ENCODE measurements around the gene NMRK2. TPM values are rescaled to one million over a fixed set of nuclear protein-coding genes. Genes with fewer than 3 reads are reported as not detected.

The NMRK2 gene
- total and polyA plus RNA-seq, 2 of the 13 experiments (the other 11 are each of a cell fraction or from before 2014, with no cell fraction given) = not detected

- TF ChIP-seq, protein P1, sequence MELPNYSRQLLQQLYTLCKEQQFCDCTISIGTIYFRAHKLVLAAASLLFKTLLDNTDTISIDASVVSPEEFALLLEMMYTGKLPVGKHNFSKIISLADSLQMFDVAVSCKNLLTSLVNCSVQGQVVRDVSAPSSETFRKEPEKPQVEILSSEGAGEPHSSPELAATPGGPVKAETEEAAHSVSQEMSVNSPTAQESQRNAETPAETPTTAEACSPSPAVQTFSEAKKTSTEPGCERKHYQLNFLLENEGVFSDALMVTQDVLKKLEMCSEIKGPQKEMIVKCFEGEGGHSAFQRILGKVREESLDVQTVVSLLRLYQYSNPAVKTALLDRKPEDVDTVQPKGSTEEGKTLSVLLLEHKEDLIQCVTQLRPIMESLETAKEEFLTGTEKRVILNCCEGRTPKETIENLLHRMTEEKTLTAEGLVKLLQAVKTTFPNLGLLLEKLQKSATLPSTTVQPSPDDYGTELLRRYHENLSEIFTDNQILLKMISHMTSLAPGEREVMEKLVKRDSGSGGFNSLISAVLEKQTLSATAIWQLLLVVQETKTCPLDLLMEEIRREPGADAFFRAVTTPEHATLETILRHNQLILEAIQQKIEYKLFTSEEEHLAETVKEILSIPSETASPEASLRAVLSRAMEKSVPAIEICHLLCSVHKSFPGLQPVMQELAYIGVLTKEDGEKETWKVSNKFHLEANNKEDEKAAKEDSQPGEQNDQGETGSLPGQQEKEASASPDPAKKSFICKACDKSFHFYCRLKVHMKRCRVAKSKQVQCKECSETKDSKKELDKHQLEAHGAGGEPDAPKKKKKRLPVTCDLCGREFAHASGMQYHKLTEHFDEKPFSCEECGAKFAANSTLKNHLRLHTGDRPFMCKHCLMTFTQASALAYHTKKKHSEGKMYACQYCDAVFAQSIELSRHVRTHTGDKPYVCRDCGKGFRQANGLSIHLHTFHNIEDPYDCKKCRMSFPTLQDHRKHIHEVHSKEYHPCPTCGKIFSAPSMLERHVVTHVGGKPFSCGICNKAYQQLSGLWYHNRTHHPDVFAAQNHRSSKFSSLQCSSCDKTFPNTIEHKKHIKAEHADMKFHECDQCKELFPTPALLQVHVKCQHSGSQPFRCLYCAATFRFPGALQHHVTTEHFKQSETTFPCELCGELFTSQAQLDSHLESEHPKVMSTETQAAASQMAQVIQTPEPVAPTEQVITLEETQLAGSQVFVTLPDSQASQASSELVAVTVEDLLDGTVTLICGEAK (IDR thresholded peaks at IDR 0.05) = no peak
- TF ChIP-seq, protein P1 (CRISPR knock-in tag; IDR thresholded peaks at IDR 0.05) = 0 out of 2 replicates have a peak, but pooled peaks have one; percentile 34
- TF ChIP-seq RBFOX2 (IDR thresholded peaks at IDR 0.05; ENCODE audit: low read depth, low read length) (no peak), ZNF543 (CRISPR knock-in tag; IDR thresholded peaks at IDR 0.05) (0 out of 2 replicates have a peak, but pooled peaks have one; percentile 38), ZNF615 (CRISPR knock-in tag; IDR thresholded peaks at IDR 0.05; ENCODE audit: borderline replicate concordance) (0 out of 2 replicates have a peak, but pooled peaks have one; percentile 42), GABPB1 (CRISPR knock-in tag; IDR thresholded peaks at IDR 0.05) (peak; percentile 28; the same call in 1 of the 2 replicates), REST (IDR thresholded peaks at IDR 0.05; ENCODE audit: borderline replicate concordance in 1 of 2, low read depth in 1 of 2, low read length in 2 of 2) (no peak), FOXK1 (CRISPR knock-in tag; IDR thresholded peaks at IDR 0.05; ENCODE audit: borderline replicate concordance, low read depth) (no peak), RBM39 (IDR thresholded peaks at IDR 0.05; ENCODE audit: low read depth, low read length, poor library complexity, severe bottlenecking) (no peak)
- TF ChIP-seq, protein P2, sequence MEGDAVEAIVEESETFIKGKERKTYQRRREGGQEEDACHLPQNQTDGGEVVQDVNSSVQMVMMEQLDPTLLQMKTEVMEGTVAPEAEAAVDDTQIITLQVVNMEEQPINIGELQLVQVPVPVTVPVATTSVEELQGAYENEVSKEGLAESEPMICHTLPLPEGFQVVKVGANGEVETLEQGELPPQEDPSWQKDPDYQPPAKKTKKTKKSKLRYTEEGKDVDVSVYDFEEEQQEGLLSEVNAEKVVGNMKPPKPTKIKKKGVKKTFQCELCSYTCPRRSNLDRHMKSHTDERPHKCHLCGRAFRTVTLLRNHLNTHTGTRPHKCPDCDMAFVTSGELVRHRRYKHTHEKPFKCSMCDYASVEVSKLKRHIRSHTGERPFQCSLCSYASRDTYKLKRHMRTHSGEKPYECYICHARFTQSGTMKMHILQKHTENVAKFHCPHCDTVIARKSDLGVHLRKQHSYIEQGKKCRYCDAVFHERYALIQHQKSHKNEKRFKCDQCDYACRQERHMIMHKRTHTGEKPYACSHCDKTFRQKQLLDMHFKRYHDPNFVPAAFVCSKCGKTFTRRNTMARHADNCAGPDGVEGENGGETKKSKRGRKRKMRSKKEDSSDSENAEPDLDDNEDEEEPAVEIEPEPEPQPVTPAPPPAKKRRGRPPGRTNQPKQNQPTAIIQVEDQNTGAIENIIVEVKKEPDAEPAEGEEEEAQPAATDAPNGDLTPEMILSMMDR (CRISPR knock-in tag; IDR thresholded peaks at IDR 0.05) = peak; percentile 74
These were observed 54.9 kb downstream of the NMRK2 start (continued) for GRCh38 chr19:3987619-3988371.
